K562 (cell line): Measurements from ENCODE around the gene ZBTB20. TPM values are rescaled to one million over a fixed set of nuclear protein-coding genes. Genes with fewer than 3 reads are reported as not detected.

Experiments used
- ATAC-seq: fragments of 200-7000 bp; cut with Tn5 transposase; 3 replicates; pipeline ENCODE4 v1.9.1; 2020; ENCODE audit warnings: moderate library complexity
- BruUV-seq: library from RNA; stranded (reverse); fragments of 400-500 nt; replicated peaks from 2 replicates; lab custom pipeline; 2021; lab: Mats Ljungman, UMichigan
- CTCF ChIA-PET: fragments of 300-600 bp; formaldehyde crosslinking; extraction: SDS; loops from one replicate; lab custom pipeline; 2021; ENCODE audit warnings: low intra/inter-chr PET ratio; lab: Yijun Ruan, JAX
- POLR2A ChIA-PET: fragments of 300-600, 350-650 bp; sonication (Branson Sonifier 250); formaldehyde crosslinking; extraction: SDS; loops from one replicate; lab custom pipeline; 2021; ENCODE audit warnings: antibody characterized with exemption, inconsistent platforms; lab: Yijun Ruan, JAX
- DNase-seq, 4 experiments: peaks; one replicate each; pipeline versions ENCODE4 v3.0.0 to v3.0.0-alpha.2; 2011 to 2018; ENCODE audit warnings: low spot score in 3 of 4, mixed read lengths in 3 of 4; ENCODE audit errors: extremely low read depth in 1 of 4
- FAIRE-seq: peaks from 2 replicates; lab custom pipeline; 2011; peaks lifted over from hg19 to GRCh38; lab: Jason Lieb, UNC
- H2AFZ ChIP-seq: 2 replicates; pipeline ENCODE4 v1.6.0; 2011; ENCODE audit warnings: low read depth, low read length, control low read depth, inconsistent platforms
- H3K27ac ChIP-seq: fragments of 200-600 bp; 3 replicates; pipeline ENCODE4 v1.8.0; 2011; ENCODE audit warnings: low read depth, mild to moderate bottlenecking, control low read depth, inconsistent platforms, low read length, moderate library complexity, mixed read lengths; ENCODE audit errors: extremely low read depth
- H3K27me3 ChIP-seq, 2 experiments: fragments of 300-600 bp in 1 of 2; 2 replicates in 1 of 2; 3 replicates in 1 of 2; pipeline versions ENCODE4 v1.6.0 to v1.8.0; 2011; ENCODE audit warnings: inconsistent platforms in 2 of 2, low read length in 2 of 2, mild to moderate bottlenecking in 1 of 2, mixed read lengths in 1 of 2, moderate library complexity in 1 of 2; ENCODE audit not compliant: control insufficient read depth in 2 of 2, insufficient read depth in 2 of 2
- H3K36me3 ChIP-seq: fragments of 300-600 bp; 3 replicates; pipeline ENCODE4 v1.8.0; 2011; ENCODE audit warnings: mild to moderate bottlenecking, low read length, inconsistent platforms; ENCODE audit not compliant: control insufficient read depth, insufficient read depth
- H3K4me1 ChIP-seq, 2 experiments: fragments of 200-600 bp in 1 of 2; replicated peaks in 1 of 2; 2 replicates in 1 of 2; 3 replicates in 1 of 2; pipeline versions ENCODE4 v1.5.1 to v1.8.0; 2011; ENCODE audit warnings: inconsistent platforms in 2 of 2, low read length in 2 of 2, mild to moderate bottlenecking in 1 of 2, mixed read lengths in 1 of 2, moderate library complexity in 1 of 2; ENCODE audit not compliant: control insufficient read depth in 2 of 2, insufficient read depth in 2 of 2
- H3K4me2 ChIP-seq: 2 replicates; pipeline ENCODE4 v1.6.1; 2011; ENCODE audit warnings: low read length, control low read depth, inconsistent platforms, mixed read lengths; ENCODE audit not compliant: insufficient read depth
- H3K4me3 ChIP-seq: fragments of 200-600 bp; sonication (generic), shearing (Covaris generic); 2 replicates; pipeline ENCODE4 v1.5.1; 2016; ENCODE audit warnings: control low read depth, inconsistent platforms
- H3K79me2 ChIP-seq: fragments of 200-600 bp; 3 replicates; pipeline ENCODE4 v1.8.0; 2011; ENCODE audit warnings: low read length, inconsistent platforms; ENCODE audit not compliant: control insufficient read depth, insufficient read depth
- H3K9ac ChIP-seq, 2 experiments: 2 replicates each; pipeline versions ENCODE4 v1.6.0 to v1.6.1; 2011; ENCODE audit warnings: low read depth in 2 of 2, low read length in 2 of 2, control low read depth in 1 of 2, inconsistent platforms in 1 of 2, mild to moderate bottlenecking in 1 of 2, mixed read lengths in 1 of 2; ENCODE audit not compliant: insufficient read depth in 1 of 2
- H3K9me1 ChIP-seq: one replicate; pipeline ENCODE4 v1.6.0; 2011; ENCODE audit warnings: inconsistent platforms, mild to moderate bottlenecking, low read length, moderate library complexity; ENCODE audit not compliant: control insufficient read depth, insufficient read depth
- H3K9me3 ChIP-seq: replicated peaks from 2 replicates; pipeline ENCODE4 v1.5.1; 2011; ENCODE audit warnings: low read depth, low read length, inconsistent platforms; ENCODE audit not compliant: control insufficient read depth, insufficient read depth
- H4K20me1 ChIP-seq: replicated peaks from 2 replicates; pipeline ENCODE4 v1.6.1; 2011; ENCODE audit warnings: low read length, inconsistent platforms, mixed read lengths; ENCODE audit not compliant: control insufficient read depth, insufficient read depth
- JUN ChIP-seq, 2 experiments: sonication (generic) in 1 of 2; formaldehyde crosslinking in 1 of 2; IDR thresholded peaks; 2 replicates each; pipeline versions ENCODE4 v1.6.1 to v1.8.0; 2012 to 2022; ENCODE audit warnings: borderline replicate concordance in 2 of 2, mild to moderate bottlenecking in 2 of 2, improper control_type of control experiment in 1 of 2, low read depth in 1 of 2, low read length in 1 of 2, missing genetic modification reagents in 1 of 2
- PHTF2 ChIP-seq: fragments of 250-450 bp; sonication (Bioruptor Pico); IDR thresholded peaks from 2 replicates; pipeline ENCODE4 v1.5.0; 2021; ENCODE audit warnings: mild to moderate bottlenecking
- RAD51 ChIP-seq: fragments of 450-650 bp; IDR thresholded peaks from 2 replicates; pipeline ENCODE4 v1.7.1; 2016; ENCODE audit warnings: low read depth, mild to moderate bottlenecking, borderline replicate concordance
- ZNF551 ChIP-seq: fragments of 250-450 bp; sonication (Bioruptor Pico); IDR thresholded peaks from 2 replicates; pipeline ENCODE4 v1.5.0; 2021; ENCODE audit warnings: mild to moderate bottlenecking, moderate library complexity
- WGBS: fragments of 100-300 bp; shearing (Covaris generic); methylation state at CpG from one replicate; pipeline ENCODE4 v1.1.6; 2016; ENCODE audit warnings: low coverage, mixed read lengths; ENCODE audit not compliant: insufficient coverage; ENCODE audit errors: missing lambda C conversion rate; 5-methylcytosine and 5-hydroxymethylcytosine counted together
- in situ Hi-C: fragments of 300-500 bp; cut with MboI; formaldehyde crosslinking; loops from 4 replicates; pipeline ENCODE4 v1.15.0; 2018; ENCODE audit warnings: inconsistent platforms, mixed read lengths
- intact Hi-C: fragments of 100-400 bp; cut with micrococcal nuclease; formaldehyde crosslinking; loops from 2 replicates; pipeline ENCODE4 v1.14.2; 2022
- polyA plus RNA-seq, 8 experiments: library from polyadenylated mRNA; depleted of rRNA in 4 of 8; stranded (reverse) in 5 of 8; unstranded in 3 of 8; fragments of >200 nt; fragmentation: Nextera tagmentation in 2 of 8; fragmentation: Illumina TruSeq in 1 of 8; extraction: Ambion mirVana in 2 of 8; extraction: Trizol in 1 of 8; gene quantifications; 2 replicates each; pipeline versions ENCODE4 v1.2.1 to v1.2.3, GENCODE V29; 2011 to 2014; ENCODE audit warnings: inconsistent platforms in 1 of 8, missing spikeins in 1 of 8
- total RNA-seq, 7 experiments: library from RNA; depleted of rRNA in 6 of 7; stranded (reverse); fragments of >200 nt in 6 of 7; fragmentation: Illumina TruSeq in 2 of 7; extraction: Trizol in 2 of 7; gene quantifications; 2 replicates each; pipeline versions ENCODE4 v1.2.1 to v1.2.3, GENCODE V29; 2011 to 2021; ENCODE audit warnings: low replicate concordance in 1 of 7
- TF ChIP-seq, protein P1 (sequence below): fragments of 250-450 bp; sonication (Bioruptor Pico); IDR thresholded peaks from 2 replicates; pipeline ENCODE4 v1.8.0; 2021; ENCODE audit warnings: moderate library complexity, mild to moderate bottlenecking, inconsistent platforms
- TF ChIP-seq, protein P2 (sequence below): fragments of 450-650 bp; IDR thresholded peaks from 2 replicates; pipeline ENCODE4 v1.6.1; 2016
- TF ChIP-seq, protein P3 (sequence below), 2 experiments: IDR thresholded peaks; 2 replicates each; pipeline ENCODE4 v1.6.1; 2011; ENCODE audit warnings: borderline replicate concordance in 1 of 2, control low read depth in 1 of 2, low read depth in 1 of 2, low read length in 1 of 2, mild to moderate bottlenecking in 1 of 2, mixed read lengths in 1 of 2, moderate library complexity in 1 of 2; ENCODE audit not compliant: insufficient read depth in 1 of 2, insufficient read length in 1 of 2, poor library complexity in 1 of 2, severe bottlenecking in 1 of 2; ENCODE audit errors: extremely low read depth in 1 of 2

The ZBTB20 gene
- total and polyA plus RNA-seq, 9 of the 15 experiments (the other 6 are each of a cell fraction or from before 2014, with no cell fraction given) = 0.17 to 1.7 (median 0.45) TPM

DNA sequence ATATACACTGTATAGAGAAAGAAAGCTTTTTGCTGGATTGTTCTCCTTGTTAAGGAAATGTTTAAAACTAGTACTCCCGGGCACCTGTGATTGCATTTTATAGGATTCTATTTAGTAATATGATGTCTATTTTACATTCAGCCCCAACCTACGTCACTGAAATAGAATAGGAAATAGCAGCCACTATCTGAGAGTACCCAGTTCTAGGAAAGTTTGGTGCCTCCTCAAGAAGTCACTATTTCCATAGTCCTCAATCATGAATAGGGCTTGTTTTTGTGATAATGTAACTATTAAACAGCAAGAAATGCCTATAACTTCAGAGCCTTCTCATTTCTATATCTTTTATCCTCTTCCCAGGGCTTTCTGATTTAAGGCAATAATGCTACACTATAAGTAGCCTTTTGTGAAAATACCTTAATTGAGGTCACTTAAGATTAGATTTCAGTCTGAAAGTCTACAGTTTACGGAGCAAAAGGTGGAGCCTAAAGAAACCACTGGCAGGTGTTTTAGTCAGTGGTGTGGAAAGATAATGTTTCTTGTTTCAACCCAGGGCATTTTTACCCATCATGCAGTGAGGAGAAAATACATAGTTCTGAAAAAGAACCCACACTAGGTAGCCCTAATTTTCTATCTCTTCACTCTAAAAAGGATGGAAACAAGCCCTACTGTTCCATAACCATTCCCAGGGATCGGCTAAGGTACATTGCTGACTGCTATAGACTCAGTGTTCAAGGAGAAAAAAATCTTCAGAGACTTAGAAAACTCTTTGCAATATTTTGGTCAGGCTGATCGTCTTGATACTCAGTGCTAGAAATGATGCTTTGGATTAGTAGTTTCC lies 814.5 kb downstream of the ZBTB20 start:
- Histone ChIP-seq H4K20me1 (no peaks in the 10 kb centered on the region), H2AFZ (no peak overlapping the region), H3K9ac (no peak overlapping the region), H3K27ac (no peak overlapping the region), H3K4me2 (no peak overlapping the region), H3K4me3 (no peak overlapping the region), H3K9me3 (no peaks in the 10 kb centered on the region), H3K9me1 (no peaks in the 10 kb centered on the region), H3K27me3 (no peaks in the 10 kb centered on the region), H3K4me1 (no peaks in the 10 kb centered on the region), H3K36me3 (no peaks in the 10 kb centered on the region), H3K79me2 (no peaks in the 10 kb centered on the region)
- FAIRE-seq (no peak), ATAC-seq (no peak), DNase-seq (no peak)
- TF ChIP-seq, protein P1, sequence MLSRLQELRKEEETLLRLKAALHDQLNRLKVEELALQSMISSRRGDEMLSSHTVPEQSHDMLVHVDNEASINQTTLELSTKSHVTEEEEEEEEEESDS (CRISPR knock-in tag) = no peak
- TF ChIP-seq, protein P2, sequence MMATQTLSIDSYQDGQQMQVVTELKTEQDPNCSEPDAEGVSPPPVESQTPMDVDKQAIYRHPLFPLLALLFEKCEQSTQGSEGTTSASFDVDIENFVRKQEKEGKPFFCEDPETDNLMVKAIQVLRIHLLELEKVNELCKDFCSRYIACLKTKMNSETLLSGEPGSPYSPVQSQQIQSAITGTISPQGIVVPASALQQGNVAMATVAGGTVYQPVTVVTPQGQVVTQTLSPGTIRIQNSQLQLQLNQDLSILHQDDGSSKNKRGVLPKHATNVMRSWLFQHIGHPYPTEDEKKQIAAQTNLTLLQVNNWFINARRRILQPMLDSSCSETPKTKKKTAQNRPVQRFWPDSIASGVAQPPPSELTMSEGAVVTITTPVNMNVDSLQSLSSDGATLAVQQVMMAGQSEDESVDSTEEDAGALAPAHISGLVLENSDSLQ = no peak
- CTCF ChIA-PET = no interaction called here
- intact Hi-C loops (no loop called here), in situ Hi-C loops (no loop called here)
- POLR2A ChIA-PET = no interaction called here
- BruUV-seq = no TSS peak
- WGBS = 0% methylated on average over 5 of the region's 5 CpGs

DNA sequence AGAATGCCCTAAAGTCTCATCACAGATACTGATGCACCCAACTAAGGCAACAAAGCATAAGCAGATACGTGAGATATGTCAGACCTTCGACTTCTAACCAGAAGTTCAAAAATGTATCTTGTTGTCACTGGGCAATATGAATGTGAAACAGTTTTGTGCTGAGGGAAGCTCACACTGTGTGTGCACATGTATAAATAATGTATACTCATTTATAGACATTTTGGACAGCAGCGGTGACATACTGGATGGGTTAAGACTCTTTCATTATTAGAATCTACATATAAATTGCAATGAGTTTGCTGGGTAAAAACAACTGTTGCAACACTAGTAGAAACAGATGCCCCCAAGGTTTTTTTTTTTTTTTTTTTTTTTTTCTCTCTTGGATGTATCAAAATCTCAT lies 815.4 kb downstream of the ZBTB20 start:
- Histone ChIP-seq H3K27ac (no peak overlapping the region), H4K20me1 (no peaks in the 10 kb centered on the region), H3K27me3 (no peaks in the 10 kb centered on the region), H3K36me3 (no peaks in the 10 kb centered on the region), H3K4me3 (no peak overlapping the region), H3K9me3 (no peaks in the 10 kb centered on the region), H3K9ac (no peak overlapping the region), H3K79me2 (no peaks in the 10 kb centered on the region), H3K4me1 (no peaks in the 10 kb centered on the region), H2AFZ (no peak overlapping the region), H3K9me1 (no peaks in the 10 kb centered on the region), H3K4me2 (no peak overlapping the region)
- in situ Hi-C loops (no loop called here), intact Hi-C loops (no loop called here)
- ATAC-seq (no peak), DNase-seq (no peak), FAIRE-seq (no peak)
- no TSS peak for BruUV-seq
- 4% methylated on average over 3 of the region's 3 CpGs for WGBS
- ChIA-PET CTCF (no interaction called here), POLR2A (no interaction called here)
- TF ChIP-seq JUN (IDR thresholded peaks at IDR 0.05; ENCODE audit: borderline replicate concordance, low read depth, low read length) (no peak), JUN (CRISPR knock-in tag; IDR thresholded peaks at IDR 0.05; ENCODE audit: borderline replicate concordance) (no peak), RAD51 (no peak), ZNF551 (CRISPR knock-in tag) (no peak), PHTF2 (CRISPR knock-in tag) (no peak)
- TF ChIP-seq, protein P3, sequence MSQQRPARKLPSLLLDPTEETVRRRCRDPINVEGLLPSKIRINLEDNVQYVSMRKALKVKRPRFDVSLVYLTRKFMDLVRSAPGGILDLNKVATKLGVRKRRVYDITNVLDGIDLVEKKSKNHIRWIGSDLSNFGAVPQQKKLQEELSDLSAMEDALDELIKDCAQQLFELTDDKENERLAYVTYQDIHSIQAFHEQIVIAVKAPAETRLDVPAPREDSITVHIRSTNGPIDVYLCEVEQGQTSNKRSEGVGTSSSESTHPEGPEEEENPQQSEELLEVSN (IDR thresholded peaks at IDR 0.05; ENCODE audit: borderline replicate concordance in 1 of 2, extremely low read depth in 1 of 2, insufficient read depth in 1 of 2, insufficient read length in 1 of 2, low read depth in 1 of 2, low read length in 1 of 2, poor library complexity in 1 of 2, severe bottlenecking in 1 of 2) = no peak
